K562 (cell line): ENCODE results near the gene TKT.

Source experiments
- CEBPB ChIP-seq: fragments of 450-650 bp; IDR thresholded peaks from 2 replicates; pipeline ENCODE4 v1.6.1; 2016; ENCODE audit warnings: missing genetic modification characterization, missing compliant biosample characterization
- CREB1 ChIP-seq, 2 experiments: sonication (generic) in 1 of 2; formaldehyde crosslinking in 1 of 2; IDR thresholded peaks; 2 replicates each; pipeline versions ENCODE4 v1.6.1 to v1.8.0; 2012 to 2022; ENCODE audit warnings: inconsistent platforms in 1 of 2, mild to moderate bottlenecking in 1 of 2, missing genetic modification reagents in 1 of 2, moderate library complexity in 1 of 2
- NFXL1 ChIP-seq: fragments of 450-650 bp; formaldehyde crosslinking; IDR thresholded peaks from 2 replicates; pipeline ENCODE4 v1.4.0; 2021; ENCODE audit warnings: mild to moderate bottlenecking
- POLR2A ChIP-seq: fragments of 450-650 bp; conservative IDR thresholded peaks from 2 replicates; pipeline ENCODE4 v1.6.1; 2016
- TBP ChIP-seq: optimal IDR thresholded peaks from 2 replicates; pipeline ENCODE3; 2011; ENCODE audit warnings: low read depth, low read length, improper control_type of control experiment
- ZNF696 ChIP-seq: fragments of 250-450 bp; sonication (Bioruptor Pico); conservative IDR thresholded peaks from 2 replicates; pipeline ENCODE4 v1.4.0; 2020; ENCODE audit warnings: mild to moderate bottlenecking, moderate library complexity

DNA sequence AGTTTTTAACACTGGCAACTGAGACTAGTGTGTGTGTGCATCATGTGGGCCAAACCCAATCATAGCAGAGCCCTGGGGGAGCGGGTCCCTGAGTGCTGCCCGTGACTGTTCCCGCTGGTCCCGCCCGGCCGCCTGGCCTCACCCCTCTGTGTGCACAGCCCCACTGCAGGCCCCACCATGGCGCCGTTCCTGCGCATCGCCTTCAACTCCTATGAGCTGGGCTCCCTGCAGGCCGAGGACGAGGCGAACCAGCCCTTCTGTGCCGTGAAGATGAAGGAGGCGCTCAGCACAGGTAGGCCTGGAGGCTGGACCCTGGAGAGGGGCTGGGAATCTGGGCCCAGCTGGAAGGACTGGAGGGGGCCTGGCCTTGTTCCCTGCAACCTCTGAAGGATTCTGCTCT is 77.6 kb downstream of the TKT start:
- TF ChIP-seq NFXL1 (CRISPR knock-in tag) (no peak), ZNF696 (CRISPR knock-in tag) (no peak), POLR2A (no peak), CEBPB (tag) (no peak), TBP (no peak), CREB1 (IDR thresholded peaks at IDR 0.05) (no peak), CREB1 (CRISPR knock-in tag; IDR thresholded peaks at IDR 0.05) (no peak)
